HFFc6 (cell line): Measurements from ENCODE around the gene INSL3. TPM values are rescaled to one million over a fixed set of nuclear protein-coding genes. Genes with fewer than 3 reads are reported as not detected.
"Not testable (repeated sequence)": the region's sequence is repeated elsewhere in the genome, so short reads cannot be mapped to it uniquely, and the experiment has no call there.

Experiments
- DNase-seq: peaks from one replicate; pipeline ENCODE4 v3.0.0-alpha.2; 2018
- H3K27ac Mint-ChIP-seq: 2 replicates; pipeline ENCODE4 v1.8.0; 2020; ENCODE audit warnings: mild to moderate bottlenecking, mixed read lengths
- H3K27me3 Mint-ChIP-seq: 2 replicates; pipeline ENCODE4 v1.8.0; 2021; ENCODE audit warnings: mild to moderate bottlenecking, moderate library complexity, mixed read lengths; ENCODE audit not compliant: insufficient read depth
- H3K36me3 Mint-ChIP-seq: 2 replicates; pipeline ENCODE4 v1.8.0; 2021; ENCODE audit warnings: low read depth, mixed read lengths
- H3K4me1 Mint-ChIP-seq: 2 replicates; pipeline ENCODE4 v1.8.0; 2020; ENCODE audit warnings: low read depth, mixed read lengths
- H3K4me3 Mint-ChIP-seq: 2 replicates; pipeline ENCODE4 v1.8.0; 2020; ENCODE audit warnings: mild to moderate bottlenecking, moderate library complexity, mixed read lengths
- H3K9me3 Mint-ChIP-seq: 2 replicates; pipeline ENCODE4 v1.8.0; 2020; ENCODE audit warnings: mild to moderate bottlenecking, mixed read lengths
- CTCF ChIP-seq: fragments of 200-600 bp; sonication (generic); IDR thresholded peaks from 2 replicates; pipeline ENCODE4 v1.5.0; 2021; ENCODE audit warnings: antibody characterized with exemption, mild to moderate bottlenecking
- total RNA-seq, 6 experiments: library from RNA; stranded (reverse); fragmentation: NEBNext Ultra II Directional; extraction: Animal tissue kit (Norgen Biotek cat#: 25700); gene quantifications; 2 replicates in 1 of 6; 3 replicates in 5 of 6; pipeline ENCODE4 v1.2.3, GENCODE V29; 2021

Gene INSL3
- total RNA-seq, 6 experiments from 2014 or later = not detected

- H3K27ac Mint-ChIP-seq = no peak overlapping the region
- no peaks in the 10 kb centered on the region for H3K4me1 Mint-ChIP-seq
- no peaks in the 10 kb centered on the region for H3K36me3 Mint-ChIP-seq
- no peak for DNase-seq
- no peak for TF ChIP-seq CTCF
- no peaks in the 10 kb centered on the region for H3K9me3 Mint-ChIP-seq
- H3K4me3 Mint-ChIP-seq = no peak overlapping the region
- H3K27me3 Mint-ChIP-seq = no peaks in the 10 kb centered on the region; the same call in 1 of the 2 replicates
Observed at GRCh38 chr19:17780781-17781180, 40.5 kb downstream of the INSL3 start.

DNA sequence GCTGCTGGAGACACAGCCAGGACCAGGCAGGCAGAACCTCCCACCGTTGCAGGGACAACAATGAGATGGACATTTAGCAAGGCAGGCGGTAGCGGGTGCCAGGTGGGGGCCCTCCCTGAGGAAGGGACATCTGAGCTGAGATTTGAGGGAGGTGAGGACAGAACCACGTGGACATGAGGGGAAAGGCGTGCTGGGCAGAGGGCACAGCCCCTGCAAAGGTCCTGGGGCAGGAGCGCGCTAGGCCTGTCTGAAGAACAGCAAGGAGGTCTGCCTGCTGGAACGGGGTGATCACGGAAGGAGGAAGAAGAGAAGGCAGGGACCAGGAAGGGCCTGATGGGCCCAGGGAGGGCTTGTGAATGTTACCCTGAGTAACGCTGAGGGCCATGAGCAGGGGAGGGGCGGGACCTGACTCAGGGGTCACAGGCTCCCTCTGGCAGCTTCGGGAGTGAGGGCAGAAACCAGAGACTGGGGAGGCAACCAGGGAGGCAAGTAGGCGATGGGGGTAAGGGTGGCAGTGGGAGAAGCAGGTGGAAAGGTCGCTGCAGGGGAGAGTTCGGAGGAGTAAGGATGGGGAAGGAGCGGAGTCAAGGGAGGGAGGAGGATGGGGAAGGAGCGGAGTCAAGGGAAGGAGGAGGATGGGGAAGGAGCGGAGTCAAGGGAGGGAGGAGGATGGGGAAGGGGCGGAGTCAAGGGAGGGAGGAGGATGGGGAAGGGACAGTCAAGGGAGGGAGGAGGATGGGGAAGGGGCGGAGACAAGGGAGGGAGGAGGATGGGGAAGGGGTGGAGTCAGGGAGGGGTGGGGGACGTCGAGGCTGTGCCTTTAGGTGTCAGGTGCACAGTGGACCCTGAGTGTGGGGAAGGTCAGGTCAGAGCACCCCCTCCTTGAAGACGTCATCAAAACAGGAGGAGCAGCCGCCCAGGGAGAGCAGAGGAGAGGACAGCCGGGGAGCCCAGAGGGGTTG lies 42.1 kb downstream of the INSL3 start:
- no peaks in the 10 kb centered on the region for H3K36me3 Mint-ChIP-seq
- H3K4me1 Mint-ChIP-seq = no peaks in the 10 kb centered on the region
- H3K27me3 Mint-ChIP-seq = no peaks in the 10 kb centered on the region; the same call in none of the 2 replicates
- no peaks in the 10 kb centered on the region for H3K9me3 Mint-ChIP-seq
- H3K4me3 Mint-ChIP-seq = peak overlapping the region; percentile 17; the same call in 1 of the 2 replicates
- H3K27ac Mint-ChIP-seq = no peak overlapping the region
- TF ChIP-seq CTCF = no peak
- no peak for DNase-seq

DNA sequence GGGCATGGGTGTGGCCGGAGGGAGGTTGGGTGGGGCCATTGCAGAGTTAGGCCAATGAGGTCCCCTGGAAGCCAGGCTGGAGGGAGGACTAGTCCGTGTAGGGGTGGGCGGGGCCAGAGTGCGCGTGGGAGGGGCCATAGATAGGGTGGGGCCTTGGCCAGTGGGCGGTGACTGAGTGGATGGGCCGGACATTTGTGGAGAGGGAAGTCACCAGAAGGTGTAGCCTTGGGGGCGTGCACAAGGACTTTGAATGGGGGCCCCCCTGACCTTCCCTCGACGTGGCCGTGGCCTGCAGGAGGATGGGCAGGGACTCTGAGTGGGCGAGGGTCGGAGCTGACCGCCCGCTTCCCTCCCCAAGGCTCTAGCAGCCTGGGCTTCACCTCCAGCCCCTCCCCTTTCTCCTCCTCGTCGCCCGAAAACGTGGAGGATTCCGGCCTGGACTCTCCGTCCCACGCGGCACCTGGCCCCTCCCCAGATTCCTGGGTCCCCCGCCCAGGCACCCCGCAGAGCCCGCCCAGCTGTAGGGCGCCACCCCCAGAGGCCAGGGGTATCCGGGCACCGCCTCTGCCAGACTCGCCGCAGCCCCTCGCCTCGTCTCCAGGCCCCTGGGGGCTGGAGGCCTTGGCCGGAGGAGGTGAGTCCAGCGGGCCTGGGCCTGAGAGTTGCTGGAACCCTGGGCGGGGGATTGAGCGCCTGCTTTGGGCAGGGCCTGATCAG lies 42.9 kb downstream of the INSL3 start:
- DNase-seq = peak; percentile 17
- no peaks in the 10 kb centered on the region for H3K36me3 Mint-ChIP-seq
- no peaks in the 10 kb centered on the region for H3K4me1 Mint-ChIP-seq
- H3K27me3 Mint-ChIP-seq = peaks cover under 1% of the 10 kb centered on the region
- no peak overlapping the region for H3K27ac Mint-ChIP-seq
- no peak overlapping the region for H3K4me3 Mint-ChIP-seq
- no peaks in the 10 kb centered on the region for H3K9me3 Mint-ChIP-seq
- TF ChIP-seq CTCF = no peak

DNA sequence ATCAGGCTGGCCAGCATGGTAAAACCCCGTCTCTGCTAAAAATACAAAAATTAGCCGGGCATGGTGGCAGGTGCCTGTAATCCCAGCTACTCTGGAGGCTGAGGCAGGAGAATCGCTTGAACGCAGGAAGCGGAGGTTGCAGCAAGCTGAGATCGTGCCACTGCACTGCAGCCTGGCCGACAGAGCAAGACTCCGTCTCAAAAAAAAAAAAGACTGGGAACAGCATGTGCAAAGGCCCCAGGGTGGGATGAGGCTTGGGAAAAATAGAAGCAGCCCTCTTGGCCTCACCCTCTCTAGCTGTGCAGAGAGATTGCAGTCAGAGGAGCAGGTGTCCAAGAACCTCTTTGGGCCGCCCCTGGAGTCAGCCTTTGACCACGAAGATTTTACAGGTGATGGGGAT lies 43.5 kb downstream of the INSL3 start:
- not testable (repeated sequence) for H3K27ac Mint-ChIP-seq, H3K9me3 Mint-ChIP-seq

GRCh38 chr19:17775991-17776803 lies 45.1 kb downstream of the INSL3 start:
- no peak for DNase-seq
- Mint-ChIP-seq H3K27me3 (peaks cover 8% of the 10 kb centered on the region), H3K36me3 (no peaks in the 10 kb centered on the region), H3K4me1 (no peaks in the 10 kb centered on the region), H3K4me3 (no peak overlapping the region), H3K9me3 (no peaks in the 10 kb centered on the region), H3K27ac (no peak overlapping the region)
- TF ChIP-seq CTCF = no peak

More for the DNA sequence above, 43.5 kb downstream of the INSL3 start:
- H3K4me3 Mint-ChIP-seq, H3K36me3 Mint-ChIP-seq, H3K4me1 Mint-ChIP-seq, H3K27me3 Mint-ChIP-seq, DNase-seq: not testable (repeated sequence)
